Activated T-helper 17 cell treated with anti-CD3 and anti-CD28 coated beads, Interleukin-2, amount 50 U/mL, for 72 hours (primary cell): Measurements from ENCODE around the gene TSHZ2. TPM values are rescaled to one million over a fixed set of nuclear protein-coding genes. Genes with fewer than 3 reads are reported as not detected.
"Not testable (repeated sequence)": the region's sequence is repeated elsewhere in the genome, so short reads cannot be mapped to it uniquely, and the experiment has no call there.

ENCODE experiments used
- ATAC-seq: fragments of 150-1000 bp; cut with Tn5 transposase; replicated peaks from 2 replicates; pipeline ENCODE4 v1.10.0; 2021; ENCODE audit warnings: mild to moderate bottlenecking, moderate library complexity
- H3K27ac Mint-ChIP-seq: one replicate; pipeline ENCODE4 v1.8.0; 2022; ENCODE audit warnings: mixed read lengths
- H3K27me3 Mint-ChIP-seq: one replicate; pipeline ENCODE4 v1.8.0; 2022; ENCODE audit warnings: mixed read lengths
- H3K36me3 Mint-ChIP-seq: one replicate; pipeline ENCODE4 v1.8.0; 2022; ENCODE audit warnings: low read depth, mild to moderate bottlenecking, mixed read lengths
- H3K4me1 Mint-ChIP-seq: one replicate; pipeline ENCODE4 v1.8.0; 2022; ENCODE audit warnings: mixed read lengths
- H3K4me3 Mint-ChIP-seq: one replicate; pipeline ENCODE4 v1.8.0; 2022; ENCODE audit warnings: mild to moderate bottlenecking, mixed read lengths
- H3K9me3 Mint-ChIP-seq: one replicate; pipeline ENCODE4 v1.8.0; 2022; ENCODE audit warnings: mixed read lengths
- total RNA-seq, 2 donors: library from RNA; stranded (reverse); gene quantifications; one replicate each; pipeline ENCODE4 v1.2.3, GENCODE V29; 2022

The TSHZ2 gene
- total RNA-seq, 2 donors from 2014 or later = 29.8 to 58.2 TPM

DNA sequence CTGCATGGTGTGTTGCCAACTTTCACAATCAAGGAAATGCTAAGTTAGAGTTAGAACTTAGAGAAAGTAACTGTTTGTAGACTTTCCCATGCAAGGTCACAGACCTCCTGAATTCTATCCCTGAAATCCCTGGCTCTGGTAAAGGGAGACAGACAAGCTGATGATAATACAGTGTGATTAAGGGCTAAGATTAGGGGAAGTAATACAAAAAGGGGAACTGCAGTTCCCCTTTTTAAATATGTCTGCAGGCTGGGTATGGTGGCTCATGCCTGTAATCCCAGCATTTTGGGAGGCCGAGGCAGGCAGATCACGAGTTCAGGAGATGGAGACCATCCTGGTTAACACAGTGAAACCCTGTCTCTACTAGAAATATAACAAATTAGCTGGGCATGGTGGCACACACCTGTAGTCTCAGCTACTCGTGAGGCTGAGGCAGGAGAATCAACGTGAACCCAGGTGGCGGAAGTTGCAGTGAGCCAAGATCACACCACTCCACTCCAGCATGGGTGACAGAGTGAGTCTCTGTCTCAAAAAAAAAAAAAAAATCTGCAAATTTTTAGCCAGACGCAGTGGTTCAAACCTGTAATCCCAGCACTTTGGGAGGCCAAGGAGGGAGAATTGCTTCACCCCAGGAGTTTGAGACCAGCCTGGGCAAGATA lies 560.6 kb downstream of the TSHZ2 start:
- not testable (repeated sequence) for H3K27me3 Mint-ChIP-seq, H3K36me3 Mint-ChIP-seq, H3K4me3 Mint-ChIP-seq, H3K4me1 Mint-ChIP-seq, ATAC-seq, H3K27ac Mint-ChIP-seq, H3K9me3 Mint-ChIP-seq

DNA sequence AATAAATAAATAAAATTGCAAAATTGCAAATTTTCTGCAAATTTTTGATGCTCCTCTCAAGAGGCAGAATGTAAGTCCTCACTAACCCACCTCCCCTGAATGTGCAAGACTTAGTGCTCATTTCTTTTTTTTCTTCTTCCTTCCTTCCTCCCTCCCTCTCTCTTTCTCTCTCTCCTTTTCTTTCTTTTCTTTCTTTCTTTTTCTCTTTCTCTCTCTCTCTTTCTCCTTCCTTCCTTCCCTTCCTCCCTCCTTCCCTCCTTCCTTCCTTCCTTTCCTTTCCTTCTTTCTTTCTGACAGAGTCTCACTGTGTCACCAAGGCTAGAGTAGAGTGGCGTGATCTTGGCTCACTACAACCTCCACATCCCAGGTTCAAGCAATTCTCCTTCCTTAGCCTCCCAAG lies 561.3 kb downstream of the TSHZ2 start:
- Mint-ChIP-seq H3K27ac (no peak overlapping the region), H3K27me3 (no peaks in the 10 kb centered on the region), H3K4me3 (no peak overlapping the region), H3K4me1 (no peaks in the 10 kb centered on the region), H3K36me3 (no peaks in the 10 kb centered on the region), H3K9me3 (no peaks in the 10 kb centered on the region)
- no peak for ATAC-seq

DNA sequence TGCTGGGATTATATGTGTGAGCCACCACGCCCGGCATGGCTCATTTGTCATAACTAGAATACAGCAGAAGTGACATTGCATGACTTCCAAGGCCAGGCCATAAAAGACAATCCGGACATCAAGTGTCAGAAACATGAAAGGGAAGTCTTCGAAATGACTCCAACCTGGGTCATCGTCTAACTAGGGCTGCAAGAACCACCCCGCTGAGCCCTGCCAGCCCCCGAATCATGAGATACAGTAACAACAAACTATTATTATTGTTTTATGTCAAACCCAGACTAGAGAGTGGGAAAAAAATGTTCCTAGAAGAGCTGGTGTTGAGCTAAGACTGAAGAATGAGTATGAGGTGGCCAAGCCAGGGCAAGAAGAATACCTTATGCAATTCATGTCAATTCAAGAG lies 561.9 kb downstream of the TSHZ2 start:
- no peaks in the 10 kb centered on the region for H3K4me1 Mint-ChIP-seq
- no peak for ATAC-seq
- H3K4me3 Mint-ChIP-seq = no peak overlapping the region
- no peaks in the 10 kb centered on the region for H3K36me3 Mint-ChIP-seq
- H3K9me3 Mint-ChIP-seq = no peaks in the 10 kb centered on the region
- no peak overlapping the region for H3K27ac Mint-ChIP-seq
- no peaks in the 10 kb centered on the region for H3K27me3 Mint-ChIP-seq

DNA sequence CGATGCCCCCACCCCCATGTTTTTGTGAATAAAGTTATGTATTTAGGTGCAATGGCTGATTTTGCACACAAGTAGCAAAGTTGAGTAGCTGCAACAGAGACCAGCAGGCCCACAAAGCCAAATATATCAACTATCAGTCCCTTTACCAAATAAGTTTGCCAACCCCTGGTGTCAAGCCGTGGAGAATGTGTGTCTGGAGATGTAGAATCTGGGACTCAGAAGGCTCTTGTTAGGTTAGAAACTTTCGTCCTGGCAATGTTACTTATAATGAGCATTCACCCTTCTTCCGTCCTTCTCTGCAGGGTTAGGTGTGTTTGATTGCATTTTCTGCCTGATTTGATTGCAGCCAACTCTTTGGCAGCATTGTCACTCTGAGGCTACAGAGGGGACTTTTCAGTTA lies 563.7 kb downstream of the TSHZ2 start:
- Mint-ChIP-seq H3K4me3 (no peak overlapping the region), H3K27me3 (no peaks in the 10 kb centered on the region), H3K9me3 (no peaks in the 10 kb centered on the region), H3K36me3 (no peaks in the 10 kb centered on the region), H3K27ac (no peak overlapping the region), H3K4me1 (no peaks in the 10 kb centered on the region)
- no peak for ATAC-seq

DNA sequence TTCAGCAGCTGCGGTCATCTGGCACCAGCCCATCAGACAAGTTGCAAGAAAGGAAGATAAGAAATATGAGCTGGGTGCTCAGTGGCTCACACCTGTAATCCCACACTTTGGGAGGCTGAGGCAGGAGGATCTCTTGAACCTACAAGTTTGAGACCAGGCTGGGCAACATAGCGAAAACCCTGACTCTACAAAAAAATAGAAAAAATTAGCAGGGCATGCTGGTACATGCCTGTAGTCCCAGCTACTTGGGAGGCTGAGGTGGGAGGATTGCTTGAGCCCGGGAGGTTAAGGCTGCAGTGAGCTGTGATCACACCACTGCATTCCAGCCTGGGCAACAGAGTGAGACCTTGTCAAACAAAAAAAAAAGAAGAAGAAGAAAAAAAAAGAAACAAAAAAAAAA lies 564.2 kb downstream of the TSHZ2 start:
- H3K27me3 Mint-ChIP-seq, ATAC-seq, H3K27ac Mint-ChIP-seq: not testable (repeated sequence)

DNA sequence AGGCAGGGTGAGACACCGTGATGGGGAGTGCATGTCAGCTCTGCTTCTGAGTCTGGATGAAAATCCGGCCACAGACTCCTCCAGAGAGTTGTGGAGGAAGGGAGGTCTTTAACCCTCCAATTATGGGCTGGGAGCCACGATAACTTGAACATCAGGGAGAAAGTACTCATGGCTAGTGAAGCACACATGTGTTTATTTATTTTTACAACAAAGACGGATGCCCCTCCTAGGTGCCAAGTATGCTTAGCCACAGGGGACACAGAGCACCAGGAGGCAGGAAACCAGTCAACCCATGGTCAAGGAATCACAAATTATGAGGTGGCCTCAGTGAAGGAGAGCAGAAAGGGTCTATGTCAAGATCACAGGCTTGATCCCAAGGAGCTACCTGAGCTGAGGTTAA lies 567.4 kb downstream of the TSHZ2 start:
- H3K9me3 Mint-ChIP-seq = no peaks in the 10 kb centered on the region
- H3K4me3 Mint-ChIP-seq = no peak overlapping the region
- H3K27ac Mint-ChIP-seq = no peak overlapping the region
- no peaks in the 10 kb centered on the region for H3K27me3 Mint-ChIP-seq
- H3K4me1 Mint-ChIP-seq = no peaks in the 10 kb centered on the region
- no peaks in the 10 kb centered on the region for H3K36me3 Mint-ChIP-seq
- no peak for ATAC-seq

More for the DNA sequence above, 564.2 kb downstream of the TSHZ2 start:
- H3K9me3 Mint-ChIP-seq, H3K4me3 Mint-ChIP-seq, H3K36me3 Mint-ChIP-seq, H3K4me1 Mint-ChIP-seq: not testable (repeated sequence)
